NCI-H526 (cell line): ENCODE data around the gene LRFN3.
A peak's percentile ranks its signal among the peaks of the same experiment; 100 is the strongest.
"Not testable (repeated sequence)": the region's sequence is repeated elsewhere in the genome, so short reads cannot be mapped to it uniquely, and the experiment has no call there.

Experiments used
- DNase-seq, 2 experiments: peaks; one replicate each; lab custom pipeline; 2025; lab: John Stamatoyannopoulos, UW

The LRFN3 gene

GRCh38 chr19:35905178-35905727, 30.9 kb upstream of the LRFN3 start:
- no peak for DNase-seq

- no peak for DNase-seq
These were observed 28.8 kb upstream of the LRFN3 start for GRCh38 chr19:35907377-35907745.

- DNase-seq: no peak
These were observed 28.1 kb upstream of the LRFN3 start, which contains the start of gene TYROBP for GRCh38 chr19:35908010-35908441. TSS of gene TYROBP (minus strand) at chr19:35908295. CDS start at chr19:35908228, 67 bp downstream.

GRCh38 chr19:35908973-35909683, 27.0 kb upstream of the LRFN3 start:
- no peak for DNase-seq

- DNase-seq: no peak
These were observed 26.5 kb upstream of the LRFN3 start for GRCh38 chr19:35909684-35910035.

GRCh38 chr19:35910355-35910754, 25.8 kb upstream of the LRFN3 start:
- not testable (repeated sequence) for DNase-seq

GRCh38 chr19:35911173-35911572, 25.0 kb upstream of the LRFN3 start:
- DNase-seq: peak in 1 of 2 experiments; percentile 16

- no peak for DNase-seq
These were observed 24.4 kb upstream of the LRFN3 start for GRCh38 chr19:35911790-35912189.

- no peak for DNase-seq
These were observed 22.6 kb upstream of the LRFN3 start for GRCh38 chr19:35913589-35913988.

- no peak for DNase-seq
These were observed 20.7 kb upstream of the LRFN3 start for GRCh38 chr19:35915443-35915842.

- DNase-seq: no peak
These were observed 16.9 kb upstream of the LRFN3 start for GRCh38 chr19:35919306-35919705.

- DNase-seq: no peak
These were observed 15.2 kb upstream of the LRFN3 start for GRCh38 chr19:35921012-35921411.

- no peak for DNase-seq
These were observed 10.7 kb upstream of the LRFN3 start for GRCh38 chr19:35925501-35925900.

GRCh38 chr19:35928507-35928906, 7.7 kb upstream of the LRFN3 start:
- DNase-seq: no peak

- DNase-seq: no peak
These were observed 6.3 kb upstream of the LRFN3 start for GRCh38 chr19:35929876-35930275.

GRCh38 chr19:35931161-35931873, 4.9 kb upstream of the LRFN3 start:
- peak; percentile 100 for DNase-seq

GRCh38 chr19:35931874-35932202, 4.3 kb upstream of the LRFN3 start:
- DNase-seq: no peak

- no peak for DNase-seq
These were observed 3.8 kb upstream of the LRFN3 start for GRCh38 chr19:35932291-35932936.

- no peak for DNase-seq
These were observed 629 bp downstream of the LRFN3 start for GRCh38 chr19:35936738-35937268.

- DNase-seq: peak in 1 of 2 experiments; percentile 51
These were observed 1.4 kb downstream of the LRFN3 start for GRCh38 chr19:35937345-35938281.
